ENCODE data around the gene APEX2.

APEX2 gene

DNA sequence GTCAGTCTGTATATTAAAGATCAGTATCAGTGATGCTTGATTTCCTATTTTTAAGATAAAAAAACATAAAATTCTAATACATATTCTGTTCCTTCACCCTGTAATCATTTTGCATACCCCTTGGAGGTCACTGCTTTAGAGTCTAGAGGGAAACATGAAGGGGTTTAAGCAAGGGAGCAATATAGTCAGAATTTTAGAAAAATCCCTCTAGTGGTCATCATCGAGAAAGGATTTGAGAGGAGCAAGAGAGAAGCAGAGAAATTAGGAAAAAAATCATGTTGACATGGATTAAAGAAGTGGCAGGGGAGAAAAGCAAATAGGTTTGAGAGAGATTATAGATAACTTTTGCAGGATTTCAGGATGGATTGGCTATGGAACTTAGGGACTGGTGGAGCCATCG is 11.1 kb downstream of the APEX2 start:
- no peak for DNase-seq (ENCODE audit: extremely low spot score)
- POLR2A ChIA-PET: interaction anchor here (1.0 kb wide), 1 partner anchor 11 kb away, joined by 4 read pairs; the partner anchor contains the start of gene APEX2
- TF ChIP-seq, protein P1, sequence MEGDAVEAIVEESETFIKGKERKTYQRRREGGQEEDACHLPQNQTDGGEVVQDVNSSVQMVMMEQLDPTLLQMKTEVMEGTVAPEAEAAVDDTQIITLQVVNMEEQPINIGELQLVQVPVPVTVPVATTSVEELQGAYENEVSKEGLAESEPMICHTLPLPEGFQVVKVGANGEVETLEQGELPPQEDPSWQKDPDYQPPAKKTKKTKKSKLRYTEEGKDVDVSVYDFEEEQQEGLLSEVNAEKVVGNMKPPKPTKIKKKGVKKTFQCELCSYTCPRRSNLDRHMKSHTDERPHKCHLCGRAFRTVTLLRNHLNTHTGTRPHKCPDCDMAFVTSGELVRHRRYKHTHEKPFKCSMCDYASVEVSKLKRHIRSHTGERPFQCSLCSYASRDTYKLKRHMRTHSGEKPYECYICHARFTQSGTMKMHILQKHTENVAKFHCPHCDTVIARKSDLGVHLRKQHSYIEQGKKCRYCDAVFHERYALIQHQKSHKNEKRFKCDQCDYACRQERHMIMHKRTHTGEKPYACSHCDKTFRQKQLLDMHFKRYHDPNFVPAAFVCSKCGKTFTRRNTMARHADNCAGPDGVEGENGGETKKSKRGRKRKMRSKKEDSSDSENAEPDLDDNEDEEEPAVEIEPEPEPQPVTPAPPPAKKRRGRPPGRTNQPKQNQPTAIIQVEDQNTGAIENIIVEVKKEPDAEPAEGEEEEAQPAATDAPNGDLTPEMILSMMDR (IDR thresholded peaks at IDR 0.05; ENCODE audit: control extremely low read depth, extremely low read depth, low read depth, missing control alignments): no peak
- CTCF ChIA-PET: no interaction called here

DNA sequence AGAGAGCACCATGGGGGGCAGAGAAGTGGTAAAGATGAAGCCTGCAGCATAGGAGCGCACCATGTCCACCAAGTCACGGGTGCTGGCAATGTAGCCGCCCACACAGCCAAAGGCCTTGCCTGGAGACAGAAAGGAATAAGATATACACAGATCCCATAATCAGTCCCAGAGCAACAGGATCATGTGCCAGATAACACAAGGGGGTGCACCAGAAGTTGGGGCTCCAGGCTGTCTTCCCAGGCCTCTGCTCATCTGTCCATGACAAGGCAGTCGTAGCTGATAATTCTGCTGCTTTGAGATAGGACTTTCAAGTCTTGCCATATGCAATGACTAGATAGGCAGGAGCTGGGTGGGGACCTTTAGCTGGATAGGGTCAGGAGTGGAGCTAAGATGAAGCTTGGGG is 14.7 kb downstream of the APEX2 start:
- TF ChIP-seq, protein P1 (IDR thresholded peaks at IDR 0.05; ENCODE audit: control extremely low read depth, extremely low read depth, low read depth, missing control alignments): no peak
- ChIA-PET POLR2A (interaction anchor here (1.6 kb wide), 1 partner anchor 15 kb away, joined by 4 read pairs; the partner anchor contains the start of gene APEX2), CTCF (no interaction called here)
- DNase-seq (ENCODE audit: extremely low spot score): no peak

DNA sequence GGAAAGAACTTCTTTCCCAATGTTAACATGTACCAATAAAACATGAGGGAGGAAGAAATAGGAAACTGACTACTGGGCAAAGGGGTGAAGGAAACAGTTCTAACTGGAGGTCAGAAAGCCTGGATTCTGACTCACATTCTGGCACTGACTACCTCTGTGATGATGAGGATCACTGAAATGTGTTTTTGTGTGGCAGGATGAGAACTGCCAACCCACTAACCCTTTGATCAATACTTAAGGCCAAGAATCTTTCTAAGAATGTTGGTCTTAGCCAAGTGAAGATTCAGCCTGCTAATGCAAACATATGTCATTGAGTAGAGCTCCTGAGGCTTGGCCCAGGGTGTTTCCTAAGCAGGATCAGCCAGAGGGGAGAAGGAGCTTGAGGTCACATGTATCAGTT is 26.0 kb downstream of the APEX2 start:
- DNase-seq (ENCODE audit: extremely low spot score): no peak
- POLR2A ChIA-PET: no interaction called here

DNA sequence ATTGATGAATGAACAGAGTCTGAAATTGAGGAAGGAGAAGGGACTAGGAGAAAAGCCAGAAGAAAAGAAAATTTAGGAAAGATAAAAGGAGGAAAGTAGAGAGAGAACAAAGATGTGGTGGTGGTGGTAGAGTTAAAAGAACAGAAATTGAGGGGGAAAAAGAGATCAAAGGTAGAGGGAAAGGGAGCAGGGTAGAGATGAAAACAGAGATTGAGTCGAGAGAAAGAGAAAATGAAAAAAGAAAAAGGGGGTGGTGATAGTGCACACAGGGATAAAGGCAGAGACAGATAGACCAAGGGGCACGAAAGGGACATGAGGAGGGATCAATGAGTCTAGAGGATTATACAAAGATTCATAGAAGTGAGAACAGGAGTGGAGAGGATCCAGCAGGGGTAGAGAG is 26.7 kb downstream of the APEX2 start:
- ChIA-PET POLR2A (no interaction called here), CTCF (no interaction called here)
- TF ChIP-seq, protein P1 (IDR thresholded peaks at IDR 0.05; ENCODE audit: control extremely low read depth, extremely low read depth, low read depth, missing control alignments): no peak
- no peak for DNase-seq (ENCODE audit: extremely low spot score)

More for the DNA sequence above, 26.0 kb downstream of the APEX2 start:
- CTCF ChIA-PET: no interaction called here
- TF ChIP-seq, protein P1 (IDR thresholded peaks at IDR 0.05; ENCODE audit: control extremely low read depth, extremely low read depth, low read depth, missing control alignments): no peak

DNA sequence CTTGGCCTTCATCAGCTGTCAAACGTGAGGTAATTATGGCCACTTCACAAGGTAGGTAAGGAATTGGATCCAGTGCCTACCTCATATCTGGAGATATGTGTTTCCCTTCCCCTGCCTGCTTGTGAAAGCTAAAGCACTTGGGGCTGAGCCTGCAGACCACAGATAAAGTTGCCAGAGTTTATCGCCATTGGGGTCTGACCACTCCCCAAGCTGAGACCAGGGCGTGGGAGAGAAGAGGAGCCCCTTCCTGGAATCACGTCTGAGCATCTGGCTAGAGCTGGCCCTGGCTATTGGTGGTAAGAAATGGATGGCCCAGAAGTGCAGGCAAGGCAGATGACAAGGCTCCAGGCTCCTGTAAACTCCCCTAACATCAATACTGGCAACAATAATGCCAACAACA is 27.9 kb downstream of the APEX2 start:
- POLR2A ChIA-PET: no interaction called here
- CTCF ChIA-PET: no interaction called here

DNA sequence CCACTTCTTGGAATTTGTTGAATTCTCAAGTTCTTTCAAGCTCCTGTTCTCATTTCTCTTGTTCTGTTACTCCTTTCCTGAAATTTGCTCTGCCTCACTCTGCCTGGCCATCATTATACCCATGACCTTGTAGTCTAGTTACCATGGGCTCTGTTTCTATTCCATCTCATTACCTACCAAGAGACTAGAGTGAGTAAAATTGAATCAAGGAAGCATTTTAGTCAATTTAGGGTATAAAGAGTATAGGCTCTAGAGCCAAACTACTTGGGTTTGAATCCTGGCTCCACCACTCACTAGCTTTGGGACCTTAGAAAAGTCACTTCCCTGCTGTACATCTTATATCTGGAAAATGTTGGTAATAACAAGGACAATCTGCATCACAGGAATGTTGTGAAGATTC is 28.4 kb downstream of the APEX2 start:
- POLR2A ChIA-PET: no interaction called here
- CTCF ChIA-PET: no interaction called here
- no peak for DNase-seq (ENCODE audit: extremely low spot score)
- TF ChIP-seq, protein P1 (IDR thresholded peaks at IDR 0.05; ENCODE audit: control extremely low read depth, extremely low read depth, low read depth, missing control alignments): no peak

More for the DNA sequence above, 27.9 kb downstream of the APEX2 start:
- TF ChIP-seq, protein P1 (IDR thresholded peaks at IDR 0.05; ENCODE audit: control extremely low read depth, extremely low read depth, low read depth, missing control alignments): no peak
- DNase-seq (ENCODE audit: extremely low spot score): no peak

DNA sequence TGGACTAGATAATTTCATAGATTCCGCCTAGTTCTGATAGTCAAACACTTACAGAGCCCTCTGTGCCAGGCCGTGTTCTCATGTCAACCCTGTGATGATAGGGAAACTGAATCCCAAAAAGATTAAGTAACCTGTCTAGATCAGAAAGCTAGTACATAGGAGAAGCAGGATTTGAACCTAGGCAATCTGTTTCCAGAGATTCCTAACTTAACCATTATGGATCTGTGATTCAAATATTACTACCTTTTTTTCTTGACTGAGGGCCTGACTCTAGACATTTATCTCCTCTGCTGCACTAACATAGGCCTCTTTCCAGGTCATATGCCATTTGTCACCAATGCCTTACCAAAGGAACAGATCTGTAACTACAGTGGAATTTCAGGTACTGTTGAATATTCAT is 29.1 kb downstream of the APEX2 start:
- TF ChIP-seq, protein P1 (IDR thresholded peaks at IDR 0.05; ENCODE audit: control extremely low read depth, extremely low read depth, low read depth, missing control alignments): no peak
- POLR2A ChIA-PET: no interaction called here
- DNase-seq (ENCODE audit: extremely low spot score): no peak
- CTCF ChIA-PET: no interaction called here
